HepG2 (cell line): Measurements from ENCODE around the gene DNAJC7. TPM values are rescaled to one million over a fixed set of nuclear protein-coding genes. Genes with fewer than 3 reads are reported as not detected.

Source experiments
- ARHGAP35 ChIP-seq: sonication (generic); formaldehyde crosslinking; IDR thresholded peaks from 2 replicates; pipeline ENCODE4 v1.9.0; 2022; ENCODE audit warnings: mild to moderate bottlenecking, inconsistent platforms, moderate library complexity, missing genetic modification reagents, borderline replicate concordance
- ARID5B ChIP-seq: IDR thresholded peaks from 2 replicates; pipeline ENCODE4 v1.4.0; 2020; ENCODE audit warnings: mild to moderate bottlenecking, missing genetic modification reagents
- DNMT1 ChIP-seq: sonication (generic); formaldehyde crosslinking; IDR thresholded peaks from 2 replicates; pipeline ENCODE4 v1.5.1; 2020; ENCODE audit warnings: mild to moderate bottlenecking, missing genetic modification reagents
- GATAD2A ChIP-seq: IDR thresholded peaks from 2 replicates; pipeline ENCODE4 v1.6.1; 2016
- HMGXB3 ChIP-seq: sonication (generic); formaldehyde crosslinking; IDR thresholded peaks from 2 replicates; pipeline ENCODE4 v1.4.0; 2020; ENCODE audit warnings: missing genetic modification reagents, borderline replicate concordance
- LCORL ChIP-seq, 2 experiments: fragments of 450-650 bp in 1 of 2; sonication (generic) in 1 of 2; formaldehyde crosslinking in 1 of 2; IDR thresholded peaks; 2 replicates each; pipeline versions ENCODE4 v1.5.0 to v1.6.1; 2017 to 2020; ENCODE audit warnings: antibody characterized with exemption in 1 of 2, missing genetic modification reagents in 1 of 2
- NFE2 ChIP-seq: sonication (generic); formaldehyde crosslinking; IDR thresholded peaks from 2 replicates; pipeline ENCODE4 v1.4.0; 2020; ENCODE audit warnings: missing genetic modification reagents
- PITX1 ChIP-seq: sonication (generic); formaldehyde crosslinking; IDR thresholded peaks from 2 replicates; pipeline ENCODE4 v1.5.1; 2020; ENCODE audit warnings: mild to moderate bottlenecking, missing genetic modification reagents
- PRDM15 ChIP-seq: sonication (generic); formaldehyde crosslinking; IDR thresholded peaks from 2 replicates; pipeline ENCODE4 v1.4.0; 2020; ENCODE audit warnings: missing genetic modification reagents
- REL ChIP-seq: sonication (generic); formaldehyde crosslinking; conservative IDR thresholded peaks from 2 replicates; pipeline ENCODE4 v1.8.0; 2022; ENCODE audit warnings: mild to moderate bottlenecking, missing genetic modification reagents, moderate library complexity
- RFXANK ChIP-seq: IDR thresholded peaks from 2 replicates; pipeline ENCODE4 v1.6.1; 2016
- SOX6 ChIP-seq, 2 experiments: fragments of 450-650 bp in 1 of 2; sonication (generic) in 1 of 2; formaldehyde crosslinking in 1 of 2; IDR thresholded peaks; 2 replicates each; pipeline versions ENCODE4 v1.4.0 to v1.6.1; 2017 to 2020; ENCODE audit warnings: antibody characterized with exemption in 1 of 2, mild to moderate bottlenecking in 1 of 2, missing genetic modification reagents in 1 of 2
- SRSF9 ChIP-seq: fragments of 200-400 bp; formaldehyde crosslinking; IDR thresholded peaks from 2 replicates; pipeline ENCODE4 v1.6.1; 2018; ENCODE audit warnings: borderline replicate concordance, mild to moderate bottlenecking, low read depth, low read length; ENCODE audit not compliant: insufficient read depth, poor library complexity, severe bottlenecking
- ZMAT3 ChIP-seq: sonication (generic); formaldehyde crosslinking; conservative IDR thresholded peaks from 2 replicates; pipeline ENCODE4 v1.7.0; 2021; ENCODE audit warnings: missing genetic modification reagents
- ZNF160 ChIP-seq: sonication (generic); formaldehyde crosslinking; IDR thresholded peaks from 2 replicates; pipeline ENCODE4 v1.8.0; 2022; ENCODE audit warnings: mild to moderate bottlenecking, inconsistent platforms, missing genetic modification reagents
- ZNF431 ChIP-seq: sonication (generic); formaldehyde crosslinking; IDR thresholded peaks from 2 replicates; pipeline ENCODE4 v1.9.0; 2022; ENCODE audit warnings: missing genetic modification reagents, low read depth, mild to moderate bottlenecking, borderline replicate concordance
- ZNF543 ChIP-seq: sonication (generic); formaldehyde crosslinking; IDR thresholded peaks from 2 replicates; pipeline ENCODE4 v1.4.0; 2020; ENCODE audit warnings: mild to moderate bottlenecking, missing genetic modification reagents
- polyA plus RNA-seq, 8 experiments: library from polyadenylated mRNA; depleted of rRNA in 3 of 8; stranded (reverse) in 7 of 8; unstranded in 1 of 8; fragments of >200 nt; fragmentation: Illumina TruSeq in 4 of 8; extraction: Trizol in 4 of 8; gene quantifications; 2 replicates each; pipeline versions ENCODE4 v1.2.1 to v1.2.3, GENCODE V29; 2011 to 2016; ENCODE audit warnings: low read depth in 4 of 8, missing spikeins in 1 of 8, mixed read lengths in 1 of 8; ENCODE audit not compliant: insufficient read depth in 1 of 8
- total RNA-seq, 5 experiments: library from RNA; depleted of rRNA; stranded (reverse); fragments of >200 nt; fragmentation: Illumina TruSeq; extraction: Trizol; gene quantifications; 2 replicates each; pipeline ENCODE4 v1.2.3, GENCODE V29; 2016; ENCODE audit warnings: low read depth in 1 of 5

The DNAJC7 gene
- total and polyA plus RNA-seq, 2 of the 13 experiments (the other 11 are each of a cell fraction or from before 2014, with no cell fraction given): 47.7 to 132 TPM

- TF ChIP-seq RFXANK (CRISPR knock-in tag) (no peak), ZNF431 (CRISPR knock-in tag) (no peak), ZMAT3 (no peak), LCORL (IDR thresholded peaks at IDR 0.05) (peak; percentile 67), LCORL (CRISPR knock-in tag; IDR thresholded peaks at IDR 0.05) (peak; percentile 61; the same call in 1 of the 2 replicates), SOX6 (IDR thresholded peaks at IDR 0.05) (no peak), SOX6 (CRISPR knock-in tag; IDR thresholded peaks at IDR 0.05) (peak; percentile 96), ZNF160 (no peak), HMGXB3 (CRISPR knock-in tag) (peak; percentile 77; the same call in 1 of the 2 replicates), ARID5B (CRISPR knock-in tag) (peak; percentile 87), SRSF9 (no peak), DNMT1 (CRISPR knock-in tag) (no peak), NFE2 (CRISPR knock-in tag) (no peak), ARHGAP35 (CRISPR knock-in tag) (no peak), PITX1 (CRISPR knock-in tag) (peak; percentile 59; the same call in 1 of the 2 replicates), ZNF543 (CRISPR knock-in tag) (no peak), REL (CRISPR knock-in tag) (no peak), PRDM15 (CRISPR knock-in tag) (no peak), GATAD2A (CRISPR knock-in tag) (peak; percentile 94)
Measured at GRCh38 chr17:41989702-41990419, 27.4 kb downstream of the DNAJC7 start (continued).
